ENCODE measurements around the gene MAPK14. TPM values are rescaled to one million over a fixed set of nuclear protein-coding genes. Genes with fewer than 3 reads are reported as not detected.

Gene MAPK14
- total RNA-seq, 1 donor from 2014 or later = 37.3 TPM

DNA sequence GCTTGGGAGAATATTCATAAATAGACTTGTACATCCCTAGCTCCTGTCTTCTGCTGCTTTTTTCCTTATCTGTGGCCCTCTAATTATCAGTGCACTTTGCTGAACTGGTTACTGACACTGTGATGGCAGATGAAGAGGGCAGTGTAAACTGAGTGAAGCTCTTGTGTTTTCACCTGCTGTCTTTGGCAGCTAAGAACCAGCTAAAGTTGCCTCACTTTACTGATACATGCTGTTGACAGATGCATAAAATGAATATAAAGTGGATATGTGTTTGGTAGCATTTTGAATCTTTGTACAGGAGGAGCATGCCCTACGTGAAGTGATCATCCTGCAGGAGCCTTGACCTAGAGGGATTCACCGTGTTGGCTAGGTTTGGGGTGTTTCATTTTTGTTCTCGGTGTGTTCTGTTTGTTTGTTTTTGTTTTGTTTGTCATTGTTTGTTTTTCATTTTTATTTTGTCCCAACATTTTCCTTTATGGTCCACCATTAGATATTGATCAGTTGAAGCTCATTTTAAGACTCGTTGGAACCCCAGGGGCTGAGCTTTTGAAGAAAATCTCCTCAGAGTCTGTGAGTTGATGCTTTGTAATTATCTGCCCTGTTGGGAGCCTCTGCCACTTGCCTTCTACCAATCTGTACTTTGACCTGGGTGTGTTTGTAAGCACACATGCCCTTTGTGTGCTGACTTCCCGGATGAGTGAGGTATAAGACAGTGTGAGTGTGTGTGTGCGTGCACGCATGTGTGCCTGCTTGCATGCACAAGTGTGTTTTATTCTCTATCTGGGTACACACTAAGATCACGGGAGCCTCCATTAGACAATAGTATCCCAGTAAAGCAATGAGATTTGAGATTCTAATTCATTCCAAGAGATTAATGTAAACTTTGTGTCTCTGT is 68.1 kb downstream of the MAPK14 start:
- peaks cover 0 to 3% of the 10 kb centered on the region in 2 donors for H3K4me1 ChIP-seq
- TF ChIP-seq, protein P1, sequence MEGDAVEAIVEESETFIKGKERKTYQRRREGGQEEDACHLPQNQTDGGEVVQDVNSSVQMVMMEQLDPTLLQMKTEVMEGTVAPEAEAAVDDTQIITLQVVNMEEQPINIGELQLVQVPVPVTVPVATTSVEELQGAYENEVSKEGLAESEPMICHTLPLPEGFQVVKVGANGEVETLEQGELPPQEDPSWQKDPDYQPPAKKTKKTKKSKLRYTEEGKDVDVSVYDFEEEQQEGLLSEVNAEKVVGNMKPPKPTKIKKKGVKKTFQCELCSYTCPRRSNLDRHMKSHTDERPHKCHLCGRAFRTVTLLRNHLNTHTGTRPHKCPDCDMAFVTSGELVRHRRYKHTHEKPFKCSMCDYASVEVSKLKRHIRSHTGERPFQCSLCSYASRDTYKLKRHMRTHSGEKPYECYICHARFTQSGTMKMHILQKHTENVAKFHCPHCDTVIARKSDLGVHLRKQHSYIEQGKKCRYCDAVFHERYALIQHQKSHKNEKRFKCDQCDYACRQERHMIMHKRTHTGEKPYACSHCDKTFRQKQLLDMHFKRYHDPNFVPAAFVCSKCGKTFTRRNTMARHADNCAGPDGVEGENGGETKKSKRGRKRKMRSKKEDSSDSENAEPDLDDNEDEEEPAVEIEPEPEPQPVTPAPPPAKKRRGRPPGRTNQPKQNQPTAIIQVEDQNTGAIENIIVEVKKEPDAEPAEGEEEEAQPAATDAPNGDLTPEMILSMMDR (IDR thresholded peaks at IDR 0.05) = no peak
- H3K4me3 ChIP-seq = no peak overlapping the region
- intact Hi-C loops (cut with DNase I) = loop anchor here (1.0 to 10.0 kb wide), 2 partner anchors 68 to 171 kb away; partner anchors contain the start of genes MAPK14 and SRPK1
- no peak overlapping the region for H3K27ac ChIP-seq
- H3K36me3 ChIP-seq = peaks cover 0 to 19% of the 10 kb centered on the region in 2 donors
- H3K9me3 ChIP-seq = no peaks in the 10 kb centered on the region
- no peaks in the 10 kb centered on the region for H3K27me3 ChIP-seq
- no peak for DNase-seq (ENCODE audit: low spot score in 2 of 2)

DNA sequence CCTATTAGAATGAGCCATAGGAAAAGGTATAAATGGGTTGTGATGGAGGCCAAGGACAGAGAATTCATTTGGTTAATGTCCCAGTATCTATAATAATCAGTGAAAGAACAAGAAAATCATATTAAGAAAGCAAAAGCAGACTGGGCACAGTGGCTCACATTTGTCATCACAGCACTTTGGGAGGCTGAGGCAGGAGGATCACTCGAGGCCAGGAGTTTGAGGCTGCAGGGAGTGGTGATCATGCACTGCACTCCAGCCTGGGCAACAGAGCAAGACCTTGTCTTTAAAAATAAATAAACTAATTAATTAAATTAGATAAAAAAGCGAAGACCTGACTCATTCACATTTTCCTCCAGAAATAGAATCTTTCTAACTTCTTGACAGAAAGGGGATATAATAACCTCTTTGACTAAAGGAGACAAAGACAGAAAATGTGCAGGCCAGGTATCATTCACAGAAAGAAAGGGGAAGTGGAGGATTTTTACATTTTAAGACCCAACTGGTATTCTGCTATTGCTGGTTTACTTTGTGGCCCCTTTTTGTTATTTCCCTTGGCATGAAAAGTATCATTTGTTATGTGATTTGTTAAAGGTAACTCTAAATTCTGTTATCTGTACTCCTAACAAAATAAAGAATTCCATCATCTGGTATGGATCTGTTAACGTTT is 70.8 kb downstream of the MAPK14 start:
- Histone ChIP-seq H3K4me3 (no peak overlapping the region), H3K4me1 (peaks cover 0 to 3% of the 10 kb centered on the region in 2 donors), H3K27me3 (no peaks in the 10 kb centered on the region), H3K27ac (no peak overlapping the region), H3K9me3 (no peaks in the 10 kb centered on the region), H3K36me3 (peaks cover 6 to 24% of the 10 kb centered on the region in 2 donors)
- TF ChIP-seq, protein P1 (IDR thresholded peaks at IDR 0.05) = no peak
- no peak for DNase-seq (ENCODE audit: low spot score in 2 of 2)
- intact Hi-C loops (cut with DNase I) = loop anchor here (10.0 kb wide), 1 partner anchor 174 kb away; the partner anchor contains the start of gene SRPK1

DNA sequence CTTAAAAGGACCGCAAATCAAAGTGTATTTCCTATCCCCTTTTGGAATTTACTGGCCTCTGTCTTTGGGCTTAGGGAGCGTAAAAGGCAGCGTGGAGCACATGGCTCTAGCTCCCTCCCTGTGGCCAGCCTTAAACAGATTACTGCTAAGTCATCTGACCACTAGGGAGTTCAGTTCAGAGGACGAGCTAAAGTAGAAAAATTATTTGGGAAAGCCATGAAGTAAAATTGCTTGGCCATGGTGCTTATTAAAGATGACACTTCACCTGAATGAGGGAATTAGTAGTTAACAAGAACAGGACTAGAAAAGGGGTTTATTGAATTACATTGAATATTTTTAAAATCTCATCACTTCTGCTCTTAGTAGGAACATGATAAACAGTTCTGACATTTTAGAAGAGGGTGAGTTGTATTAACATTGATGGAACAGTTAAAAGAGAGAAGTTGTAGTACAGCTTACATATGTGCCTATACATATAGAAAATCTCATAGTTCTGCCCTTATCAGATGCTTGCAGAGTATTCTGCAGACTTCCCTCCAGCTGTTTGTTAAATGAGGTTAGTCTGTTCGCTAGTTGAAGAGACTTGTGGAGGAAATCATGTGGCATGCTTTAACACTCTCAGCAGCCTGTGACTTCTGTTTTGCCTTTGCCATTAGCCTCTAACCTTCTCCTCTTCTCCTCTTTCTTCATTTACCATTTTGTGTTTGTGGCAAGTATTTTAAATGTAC is 71.5 kb downstream of the MAPK14 start:
- Histone ChIP-seq H3K27me3 (no peaks in the 10 kb centered on the region), H3K4me1 (peaks cover 0 to 3% of the 10 kb centered on the region in 2 donors), H3K4me3 (no peak overlapping the region), H3K9me3 (no peaks in the 10 kb centered on the region), H3K36me3 (peaks cover 13 to 31% of the 10 kb centered on the region in 2 donors), H3K27ac (no peak overlapping the region)
- DNase-seq (ENCODE audit: low spot score in 2 of 2) = no peak
- TF ChIP-seq, protein P1 (IDR thresholded peaks at IDR 0.05) = no peak
- intact Hi-C loops (cut with DNase I) = loop anchor here (10.0 kb wide), 1 partner anchor 174 kb away; the partner anchor contains the start of gene SRPK1

DNA sequence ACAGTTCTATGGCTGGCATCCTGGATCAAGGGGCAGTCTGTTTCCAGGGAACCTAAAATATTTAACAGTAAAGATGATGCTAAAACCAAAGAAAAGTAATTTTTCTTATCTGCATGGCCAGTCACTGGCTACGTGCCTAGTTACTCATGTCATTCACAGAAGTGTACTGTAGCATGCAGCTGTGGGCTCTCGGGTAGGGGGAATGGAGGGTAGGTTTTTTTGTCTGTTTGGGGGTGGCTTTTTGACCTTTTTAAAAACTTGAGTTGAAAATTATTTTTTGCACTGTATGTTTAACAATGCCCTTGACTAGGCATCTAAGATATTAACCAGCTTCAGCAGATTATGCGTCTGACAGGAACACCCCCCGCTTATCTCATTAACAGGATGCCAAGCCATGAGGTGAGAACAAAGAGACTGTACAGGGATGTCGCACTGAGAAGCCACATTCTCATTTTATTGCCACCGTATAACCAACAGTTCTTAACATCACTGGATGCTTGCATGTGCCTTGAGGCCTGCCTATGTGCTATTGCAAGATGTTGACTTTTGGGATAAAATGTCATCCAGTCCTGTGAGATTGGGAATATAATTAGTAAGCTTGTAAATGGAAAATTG is 72.4 kb downstream of the MAPK14 start:
- no peak overlapping the region for H3K27ac ChIP-seq

More for the DNA sequence above, 72.4 kb downstream of the MAPK14 start:
- Histone ChIP-seq H3K27me3 (no peaks in the 10 kb centered on the region), H3K36me3 (peaks cover 18 to 38% of the 10 kb centered on the region in 2 donors), H3K9me3 (no peaks in the 10 kb centered on the region), H3K4me1 (peaks cover 0 to under 1% of the 10 kb centered on the region in 2 donors), H3K4me3 (no peak overlapping the region)
- intact Hi-C loops (cut with DNase I) = loop anchor here (10.0 kb wide), 1 partner anchor 175 kb away; the partner anchor contains the start of gene SRPK1
- TF ChIP-seq, protein P1 (IDR thresholded peaks at IDR 0.05) = no peak
- DNase-seq (ENCODE audit: low spot score in 2 of 2) = no peak
